H1 (cell line): ENCODE measurements around the gene PHF23. TPM values are rescaled to one million over a fixed set of nuclear protein-coding genes. Genes with fewer than 3 reads are reported as not detected.

Experiments used
- CTCF ChIA-PET: fragments of 300-600 bp; sonication (Branson Sonifier 250); formaldehyde crosslinking; loops from one replicate; lab custom pipeline; 2021; ENCODE audit not compliant: partially characterized antibody; lab: Charles Lee
- POLR2A ChIA-PET: fragments of 300-600 bp; sonication (Branson Sonifier 250); formaldehyde crosslinking; loops from one replicate; lab custom pipeline; 2021; ENCODE audit warnings: inconsistent platforms; ENCODE audit not compliant: partially characterized antibody; lab: Charles Lee
- DNase-seq, 2 experiments: peaks; one replicate each; pipeline versions ENCODE4 v3.0.0 to v3.0.0-alpha.2; 2010 to 2022; ENCODE audit warnings: low spot score in 2 of 2, low read depth in 1 of 2, mixed read lengths in 1 of 2
- FAIRE-seq: peaks from 2 replicates; lab custom pipeline; 2011; peaks lifted over from hg19 to GRCh38; lab: Jason Lieb, UNC
- H2AFZ ChIP-seq: 2 replicates; pipeline ENCODE4 v1.8.1; 2012; ENCODE audit warnings: low read length, inconsistent platforms
- H2AK5ac ChIP-seq: 2 replicates; pipeline ENCODE4 v1.6.1; 2013; ENCODE audit warnings: low read depth, low read length
- H2BK120ac ChIP-seq: replicated peaks from 2 replicates; pipeline ENCODE3; 2013; ENCODE audit warnings: low read depth, low read length, inconsistent platforms
- H2BK12ac ChIP-seq: 2 replicates; pipeline ENCODE4 v1.6.1; 2013; ENCODE audit warnings: low read depth, low read length
- H2BK15ac ChIP-seq: 2 replicates; pipeline ENCODE4 v1.6.1; 2013; ENCODE audit warnings: low read length
- H2BK20ac ChIP-seq: 2 replicates; pipeline ENCODE4 v1.6.1; 2013; ENCODE audit warnings: low read length
- H2BK5ac ChIP-seq: 2 replicates; pipeline ENCODE4 v1.6.1; 2013; ENCODE audit warnings: low read depth, low read length
- H3K14ac ChIP-seq: 2 replicates; pipeline ENCODE4 v1.6.1; 2013; ENCODE audit warnings: inconsistent platforms; ENCODE audit not compliant: insufficient read length
- H3K18ac ChIP-seq: 2 replicates; pipeline ENCODE4 v1.6.1; 2013; ENCODE audit warnings: low read length; ENCODE audit errors: extremely low read depth
- H3K23ac ChIP-seq: 2 replicates; pipeline ENCODE4 v1.6.1; 2013; ENCODE audit warnings: inconsistent platforms; ENCODE audit not compliant: insufficient read length
- H3K23me2 ChIP-seq: 2 replicates; pipeline ENCODE4 v1.6.1; 2013; ENCODE audit warnings: low read depth, low read length
- H3K27ac ChIP-seq: 2 replicates; pipeline ENCODE4 v1.6.1; 2011; ENCODE audit warnings: low read depth, low read length, inconsistent platforms
- H3K27me3 ChIP-seq, 4 experiments: replicated peaks in 1 of 4; 1 replicate in 1 of 4; 2 replicates in 3 of 4; pipeline versions ENCODE4 v1.6.1 to v1.8.1; 2011 to 2013; ENCODE audit warnings: low read length in 3 of 4, mild to moderate bottlenecking in 3 of 4, inconsistent platforms in 2 of 4, mixed read lengths in 2 of 4, moderate library complexity in 1 of 4; ENCODE audit not compliant: control insufficient read depth in 3 of 4, insufficient read depth in 3 of 4; ENCODE audit errors: extremely low read depth in 1 of 4
- H3K36me3 ChIP-seq, 4 experiments: 2 replicates each; pipeline versions ENCODE4 v1.6.1 to v1.8.1; 2011 to 2013; ENCODE audit warnings: mild to moderate bottlenecking in 4 of 4, low read length in 3 of 4, moderate library complexity in 2 of 4, control low read depth in 1 of 4, inconsistent platforms in 1 of 4; ENCODE audit not compliant: insufficient read depth in 4 of 4, control insufficient read depth in 2 of 4
- H3K4ac ChIP-seq: replicated peaks from 2 replicates; pipeline ENCODE3; 2013; ENCODE audit warnings: low read length, low read depth, mixed read lengths, inconsistent platforms; ENCODE audit not compliant: insufficient read length
- H3K4me1 ChIP-seq, 4 experiments: replicated peaks in 1 of 4; 1 replicate in 1 of 4; 2 replicates in 3 of 4; pipeline versions ENCODE4 v1.6.1 to v1.8.1; 2011 to 2013; ENCODE audit warnings: low read length in 3 of 4, inconsistent platforms in 2 of 4, mixed read lengths in 1 of 4; ENCODE audit not compliant: insufficient read depth in 4 of 4, control insufficient read depth in 3 of 4
- H3K4me2 ChIP-seq, 2 experiments: 2 replicates each; pipeline versions ENCODE4 v1.6.1 to v1.8.1; 2011 to 2013; ENCODE audit warnings: low read depth in 2 of 2, low read length in 2 of 2, control low read depth in 1 of 2, inconsistent platforms in 1 of 2, mild to moderate bottlenecking in 1 of 2; ENCODE audit not compliant: insufficient read depth in 1 of 2
- H3K4me3 ChIP-seq, 4 experiments: fragments of 200-600, 300-600 bp in 1 of 4; sonication (generic), shearing (Covaris generic), sonication (Bioruptor Twin) in 1 of 4; 2 replicates each; pipeline versions ENCODE4 v1.5.1 to v1.8.1; 2011 to 2016; ENCODE audit warnings: low read length in 4 of 4, low read depth in 3 of 4, control low read depth in 2 of 4, inconsistent platforms in 2 of 4, mild to moderate bottlenecking in 2 of 4, mixed read lengths in 1 of 4, moderate library complexity in 1 of 4; ENCODE audit not compliant: insufficient read depth in 2 of 4; ENCODE audit errors: extremely low read depth in 1 of 4
- H3K56ac ChIP-seq: replicated peaks from 2 replicates; pipeline ENCODE3; 2013; ENCODE audit warnings: low read depth, mild to moderate bottlenecking, mixed read lengths, low read length, inconsistent platforms; ENCODE audit not compliant: insufficient read length
- H3K79me1 ChIP-seq: 2 replicates; pipeline ENCODE4 v1.6.1; 2013; ENCODE audit warnings: low read depth, low read length, control low read depth
- H3K79me2 ChIP-seq, 2 experiments: 2 replicates each; pipeline versions ENCODE4 v1.6.1 to v1.8.1; 2012 to 2013; ENCODE audit warnings: low read length in 2 of 2, mild to moderate bottlenecking in 2 of 2, inconsistent platforms in 1 of 2; ENCODE audit not compliant: insufficient read depth in 2 of 2, control insufficient read depth in 1 of 2
- H3K9ac ChIP-seq, 4 experiments: replicated peaks in 1 of 4; 1 replicate in 1 of 4; 2 replicates in 3 of 4; pipeline versions ENCODE4 v1.6.1 to v1.8.1; 2011 to 2013; ENCODE audit warnings: low read depth in 3 of 4, low read length in 3 of 4, control low read depth in 2 of 4, mild to moderate bottlenecking in 2 of 4, moderate library complexity in 2 of 4, inconsistent platforms in 1 of 4; ENCODE audit errors: extremely low read depth in 1 of 4
- H3K9me3 ChIP-seq, 2 experiments: 2 replicates each; pipeline versions ENCODE4 v1.6.1 to v1.8.1; 2012 to 2013; ENCODE audit warnings: mild to moderate bottlenecking in 2 of 2, moderate library complexity in 2 of 2, control low read depth in 1 of 2, inconsistent platforms in 1 of 2, low read depth in 1 of 2, low read length in 1 of 2, mixed read lengths in 1 of 2; ENCODE audit not compliant: insufficient read depth in 2 of 2
- H4K20me1 ChIP-seq, 2 experiments: replicated peaks in 1 of 2; 2 replicates each; pipeline versions ENCODE3 to v1.8.1; 2011 to 2013; ENCODE audit warnings: inconsistent platforms in 2 of 2, low read length in 2 of 2, mild to moderate bottlenecking in 1 of 2; ENCODE audit not compliant: insufficient read depth in 2 of 2, control insufficient read depth in 1 of 2
- H4K5ac ChIP-seq: 2 replicates; pipeline ENCODE4 v1.6.1; 2013; ENCODE audit warnings: low read length, low read depth, mixed read lengths, inconsistent platforms; ENCODE audit not compliant: insufficient read length
- H4K8ac ChIP-seq: 2 replicates; pipeline ENCODE4 v1.8.0; 2013; ENCODE audit warnings: mild to moderate bottlenecking, moderate library complexity, low read length, inconsistent platforms; ENCODE audit not compliant: insufficient read depth; ENCODE audit errors: extremely low read depth
- H4K91ac ChIP-seq: replicated peaks from 2 replicates; pipeline ENCODE3; 2013; ENCODE audit warnings: low read length, mixed read lengths, inconsistent platforms; ENCODE audit not compliant: insufficient read length
- CEBPB ChIP-seq: IDR thresholded peaks from 2 replicates; pipeline ENCODE4 v1.6.1; 2012; ENCODE audit warnings: low read depth, low read length
- FOSL1 ChIP-seq: IDR thresholded peaks from 2 replicates; pipeline ENCODE4 v1.6.1; 2011; ENCODE audit warnings: mild to moderate bottlenecking, low read depth, low read length, moderate library complexity; ENCODE audit not compliant: insufficient read depth
- POLR2A ChIP-seq, 2 experiments: IDR thresholded peaks; 1 replicate in 1 of 2; 2 replicates in 1 of 2; pipeline ENCODE4 v1.6.1; 2011; ENCODE audit warnings: low read depth in 2 of 2, low read length in 2 of 2, mild to moderate bottlenecking in 2 of 2; ENCODE audit errors: control extremely low read depth in 1 of 2
- POLR2AphosphoS5 ChIP-seq: IDR thresholded peaks from 2 replicates; pipeline ENCODE4 v1.6.1; 2011; ENCODE audit warnings: low read depth, low read length
- TAF7 ChIP-seq: optimal IDR thresholded peaks from 2 replicates; pipeline ENCODE3; 2011; ENCODE audit warnings: low read depth, mild to moderate bottlenecking, inconsistent platforms, low read length, moderate library complexity, borderline replicate concordance
- WGBS, 2 experiments: shearing (Covaris generic) in 1 of 2; methylation state at CpG; one replicate each; pipeline versions ENCODE4 v1.1.6 to v1.1.7; 2013 to 2015; ENCODE audit warnings: low lambda C conversion rate in 2 of 2, mixed read lengths in 2 of 2, inconsistent platforms in 1 of 2, low coverage in 1 of 2, missing lambda C conversion rate in 1 of 2; ENCODE audit not compliant: insufficient replicate concordance in 2 of 2, insufficient coverage in 1 of 2, insufficient read length in 1 of 2; ENCODE audit errors: extremely low coverage in 1 of 2, missing lambda C conversion rate in 1 of 2; 5-methylcytosine and 5-hydroxymethylcytosine counted together
- polyA plus RNA-seq, 7 experiments: library from polyadenylated mRNA; depleted of rRNA in 3 of 7; stranded (reverse) in 5 of 7; unstranded in 2 of 7; fragments of >200 nt in 5 of 7; fragments of 200-250 nt in 2 of 7; gene quantifications; 1 replicate in 5 of 7; 2 replicates in 1 of 7; 4 replicates in 1 of 7; pipeline versions ENCODE4 v1.2.1 to v1.2.3, GENCODE V29; 2011 to 2013; ENCODE audit warnings: missing spikeins in 2 of 7, mixed read lengths in 2 of 7
- total RNA-seq: library from RNA; stranded (reverse); fragmentation: NEBNext Ultra II Directional; extraction: Animal tissue kit (Norgen Biotek cat#: 25700); gene quantifications from 2 replicates; pipeline ENCODE4 v1.2.1, GENCODE V29; 2021
- TF ChIP-seq, protein P1 (sequence below): IDR thresholded peaks from 2 replicates; pipeline ENCODE4 v1.6.1; 2012; ENCODE audit warnings: inconsistent platforms

Gene PHF23
- total and polyA plus RNA-seq, 2 of the 8 experiments (the other 6 are each of a cell fraction or from before 2014, with no cell fraction given): 47.5 to 62.8 TPM

DNA sequence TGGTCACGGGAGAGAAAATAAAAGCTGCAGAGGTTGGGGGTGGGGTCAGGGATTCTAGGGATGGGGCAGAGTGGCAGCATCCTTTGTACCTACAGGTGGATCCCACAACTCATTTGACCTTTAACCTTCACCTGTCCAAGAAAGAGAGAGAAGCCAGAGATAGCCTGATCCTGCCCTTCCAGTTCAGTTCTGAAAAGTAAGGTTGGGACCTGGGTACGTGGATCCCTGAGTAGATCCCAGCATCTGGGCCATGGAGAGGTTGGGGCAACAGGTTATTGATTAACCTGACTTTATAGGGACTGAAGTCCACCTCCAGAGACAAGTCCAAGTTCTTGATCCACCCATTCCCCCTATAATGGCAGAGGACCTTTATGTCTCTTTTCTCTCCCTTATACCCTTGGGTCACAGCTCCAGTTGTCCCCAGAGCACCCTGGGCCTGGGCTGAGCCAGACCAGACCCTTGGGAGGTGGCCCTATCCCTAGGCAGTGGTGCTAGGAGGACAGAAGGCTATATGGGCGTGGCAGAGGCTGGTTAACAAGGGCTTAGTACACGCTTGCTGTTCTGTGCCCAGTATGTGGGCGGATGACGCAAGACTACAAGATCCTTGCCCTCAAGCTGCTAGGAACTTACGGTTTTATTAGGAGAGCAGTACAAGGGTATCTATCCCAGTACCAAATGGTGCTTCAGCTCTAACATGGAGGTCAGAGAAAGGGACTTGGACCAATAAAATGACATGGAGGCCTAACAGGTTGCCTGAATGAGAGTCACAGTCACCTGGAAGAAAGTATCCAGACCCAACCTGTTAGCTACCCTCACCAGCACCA is 19.7 kb upstream of the PHF23 start:
- Histone ChIP-seq H3K27ac (no peak overlapping the region), H2AK5ac (peak overlapping the region; percentile 65; the same call in 1 of the 2 replicates), H3K23ac (no peak overlapping the region), H3K4me1 (peaks cover 4 to 13% (median 6%) of the 10 kb centered on the region in 4 experiments; a peak in 6 of 7 replicates), H2BK12ac (peak overlapping the region; percentile 75; the same call in 1 of the 2 replicates), H4K91ac (no peak overlapping the region), H3K18ac (no peak overlapping the region), H3K9me3 (no peaks in the 10 kb centered on the region), H3K9ac (peak overlapping the region in 1 of 4 experiments; percentile 35; a peak in 1 of 7 replicates), H4K20me1 (peaks cover 6 to 13% of the 10 kb centered on the region in 2 experiments), H2BK20ac (no peak overlapping the region), H3K14ac (no peak overlapping the region), H3K23me2 (peaks cover 15% of the 10 kb centered on the region), H2AFZ (no peak overlapping the region), H3K4me2 (peak overlapping the region in 1 of 2 experiments; percentile 91; a peak in 1 of 4 replicates), H3K4me3 (no peak overlapping the region), H2BK5ac (no peak overlapping the region; the same call in 1 of the 2 replicates), H3K4ac (no peak overlapping the region), H4K5ac (no peak overlapping the region), H2BK120ac (no peak overlapping the region), H3K79me2 (peaks cover 0 to 33% of the 10 kb centered on the region in 2 experiments; a peak in 2 of 4 replicates), H3K27me3 (no peaks in the 10 kb centered on the region), H3K79me1 (peaks cover 9% of the 10 kb centered on the region), H3K36me3 (peaks cover 2 to 41% (median 21%) of the 10 kb centered on the region in 4 experiments), H3K56ac (no peak overlapping the region), H2BK15ac (no peak overlapping the region), H4K8ac (0 out of 2 replicates have a peak overlapping the region, but pooled peaks have one; percentile 82)
- POLR2A ChIA-PET: interaction anchor here (0.6 to 13.7 kb wide), 16 partner anchors 8 to 773 kb away, joined by 3 to 161 read pairs (median 10); partner anchors contain the start of genes ACADVL, ACAP1, CTDNEP1 and DLG4
- CTCF ChIA-PET: interaction anchor here (0.6 to 2.1 kb wide), 4 partner anchors 11 to 129 kb away, joined by 3 to 5 read pairs (median 4); no protein-coding TSS in a partner anchor
- FAIRE-seq (no peak), DNase-seq (no peak)
- WGBS, 2 experiments: 92% methylated on average over 7 of the region's 7 CpGs; no CpG with 5 or more reads in 1 of the 2 experiments
- peak; percentile 82 for TF ChIP-seq POLR2AphosphoS5
- peak; percentile 32 to 74; a peak in 2 of 3 replicates for TF ChIP-seq POLR2A (IDR thresholded peaks at IDR 0.05; ENCODE audit: control extremely low read depth in 1 of 2, low read depth in 2 of 2, low read length in 2 of 2)
- TF ChIP-seq FOSL1: no peak
- peak; percentile 65; the same call in 1 of the 2 replicates for TF ChIP-seq CEBPB
- TF ChIP-seq, protein P1, sequence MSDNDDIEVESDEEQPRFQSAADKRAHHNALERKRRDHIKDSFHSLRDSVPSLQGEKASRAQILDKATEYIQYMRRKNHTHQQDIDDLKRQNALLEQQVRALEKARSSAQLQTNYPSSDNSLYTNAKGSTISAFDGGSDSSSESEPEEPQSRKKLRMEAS: no peak
- TF ChIP-seq TAF7: peak; percentile 48
